Measurements from ENCODE around the gene PRR29. TPM values are rescaled to one million over a fixed set of nuclear protein-coding genes. Genes with fewer than 3 reads are reported as not detected.

Gene PRR29
- total RNA-seq, 1 donor from 2014 or later, result not detected

DNA sequence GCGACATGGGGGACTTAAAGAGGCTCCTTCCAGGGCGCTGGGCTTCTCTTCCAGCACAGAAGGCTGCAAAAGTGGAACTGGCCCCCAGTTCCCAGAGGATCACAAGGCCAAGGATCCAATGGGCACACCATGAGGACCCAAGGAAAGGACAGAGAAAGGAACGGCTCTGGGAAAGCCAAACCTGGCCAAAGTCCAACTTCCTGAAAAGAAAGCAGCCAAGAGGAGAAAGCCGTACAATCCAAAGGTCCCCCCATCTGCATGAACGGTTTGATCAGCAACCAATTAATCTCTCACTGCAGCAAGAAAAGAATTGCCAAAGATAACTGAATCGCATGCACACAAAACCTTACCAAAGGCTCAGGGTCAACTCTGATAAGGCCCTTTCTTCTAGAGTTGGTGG, 42.1 kb downstream of the PRR29 start:
- Mint-ChIP-seq H3K9me3 (no peaks in the 10 kb centered on the region), H3K4me3 (no peak overlapping the region), H3K4me1 (no peaks in the 10 kb centered on the region), H3K36me3 (ENCODE audit: low read depth) (peaks cover 17% of the 10 kb centered on the region), H3K27ac (no peak overlapping the region), H3K27me3 (no peaks in the 10 kb centered on the region)
- TF ChIP-seq, protein P1, sequence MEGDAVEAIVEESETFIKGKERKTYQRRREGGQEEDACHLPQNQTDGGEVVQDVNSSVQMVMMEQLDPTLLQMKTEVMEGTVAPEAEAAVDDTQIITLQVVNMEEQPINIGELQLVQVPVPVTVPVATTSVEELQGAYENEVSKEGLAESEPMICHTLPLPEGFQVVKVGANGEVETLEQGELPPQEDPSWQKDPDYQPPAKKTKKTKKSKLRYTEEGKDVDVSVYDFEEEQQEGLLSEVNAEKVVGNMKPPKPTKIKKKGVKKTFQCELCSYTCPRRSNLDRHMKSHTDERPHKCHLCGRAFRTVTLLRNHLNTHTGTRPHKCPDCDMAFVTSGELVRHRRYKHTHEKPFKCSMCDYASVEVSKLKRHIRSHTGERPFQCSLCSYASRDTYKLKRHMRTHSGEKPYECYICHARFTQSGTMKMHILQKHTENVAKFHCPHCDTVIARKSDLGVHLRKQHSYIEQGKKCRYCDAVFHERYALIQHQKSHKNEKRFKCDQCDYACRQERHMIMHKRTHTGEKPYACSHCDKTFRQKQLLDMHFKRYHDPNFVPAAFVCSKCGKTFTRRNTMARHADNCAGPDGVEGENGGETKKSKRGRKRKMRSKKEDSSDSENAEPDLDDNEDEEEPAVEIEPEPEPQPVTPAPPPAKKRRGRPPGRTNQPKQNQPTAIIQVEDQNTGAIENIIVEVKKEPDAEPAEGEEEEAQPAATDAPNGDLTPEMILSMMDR (IDR thresholded peaks at IDR 0.05), result no peak
- ChIA-PET POLR2A (no interaction called here), CTCF (no interaction called here)
- ATAC-seq (ENCODE audit: low read depth) (no peak), DNase-seq (no peak)
- intact Hi-C loops (cut with micrococcal nuclease), result no loop called here

DNA sequence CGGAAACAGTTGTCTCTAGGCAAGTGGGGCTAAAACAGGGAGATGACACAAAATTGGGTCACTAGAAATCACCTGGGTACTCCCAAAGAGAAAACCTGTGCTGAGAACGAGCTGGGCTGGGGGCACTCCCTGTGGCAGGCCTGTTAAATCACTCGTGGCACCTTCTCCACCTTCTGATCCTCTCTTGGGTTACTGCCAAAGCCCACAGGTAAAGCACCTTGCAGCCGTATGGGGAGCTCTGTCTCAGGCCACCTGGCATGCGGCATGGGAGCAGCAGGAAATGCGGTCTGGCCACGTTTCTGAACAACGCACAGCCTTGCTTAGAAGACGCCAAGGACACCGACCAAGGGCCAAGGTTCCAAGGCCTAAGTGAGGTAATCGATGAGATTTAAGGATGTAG, 43.8 kb downstream of the PRR29 start:
- Mint-ChIP-seq H3K4me3 (no peak overlapping the region), H3K9me3 (no peaks in the 10 kb centered on the region), H3K36me3 (ENCODE audit: low read depth) (peaks cover 31% of the 10 kb centered on the region), H3K4me1 (no peaks in the 10 kb centered on the region), H3K27ac (no peak overlapping the region), H3K27me3 (no peaks in the 10 kb centered on the region)
- ATAC-seq (ENCODE audit: low read depth), result no peak
- intact Hi-C loops (cut with micrococcal nuclease), result no loop called here
- CTCF ChIA-PET, result interaction anchor here (1.3 to 1.6 kb wide), 3 partner anchors 13 to 92 kb away, joined by 3 to 5 read pairs (median 4); no protein-coding TSS in a partner anchor
- DNase-seq, result no peak
- POLR2A ChIA-PET, result no interaction called here
- TF ChIP-seq, protein P1 (IDR thresholded peaks at IDR 0.05), result no peak

DNA sequence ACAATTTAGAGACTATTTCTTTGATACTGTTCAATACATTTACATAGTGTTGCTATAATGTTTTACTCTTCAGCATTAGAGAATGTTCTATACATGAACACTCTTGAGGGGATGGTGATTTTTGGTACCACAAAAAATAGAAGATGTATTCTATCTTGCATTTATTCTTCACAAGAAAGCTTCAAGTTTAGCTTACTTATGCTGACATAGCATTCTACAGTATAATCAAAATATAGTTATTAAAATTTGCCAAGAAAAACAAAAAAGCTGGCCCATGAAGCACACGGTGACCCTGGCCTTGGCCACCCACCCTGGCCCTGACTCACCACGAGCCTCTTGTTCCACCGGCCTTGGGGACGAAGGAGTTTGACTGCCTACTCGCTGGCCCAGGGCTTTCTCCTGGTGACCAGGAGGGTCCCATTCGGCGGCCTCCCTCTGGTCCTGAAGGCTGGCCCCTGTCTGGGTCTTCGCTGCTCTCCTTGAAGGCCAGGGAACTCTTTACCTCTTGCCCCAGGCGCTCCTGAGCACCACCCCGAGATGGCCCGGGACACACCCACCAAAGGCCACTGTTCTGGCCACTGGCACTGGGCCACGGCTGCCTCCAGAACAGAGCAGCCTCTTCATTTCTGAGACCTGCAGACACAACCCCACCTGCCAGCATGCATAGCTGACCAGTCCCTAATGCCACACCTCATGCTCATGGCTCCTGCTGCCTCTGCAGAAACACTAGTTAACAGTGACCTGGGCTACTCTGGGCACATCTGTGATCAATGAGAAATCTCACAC, 44.7 kb downstream of the PRR29 start:
- Mint-ChIP-seq H3K27ac (no peak overlapping the region), H3K4me1 (no peaks in the 10 kb centered on the region), H3K36me3 (ENCODE audit: low read depth) (peaks cover 31% of the 10 kb centered on the region), H3K9me3 (no peaks in the 10 kb centered on the region), H3K4me3 (no peak overlapping the region), H3K27me3 (no peaks in the 10 kb centered on the region)
- TF ChIP-seq, protein P1 (IDR thresholded peaks at IDR 0.05), result no peak
- CTCF ChIA-PET, result interaction anchor here (1.3 to 1.6 kb wide), 3 partner anchors 14 to 91 kb away, joined by 3 to 5 read pairs (median 4); no protein-coding TSS in a partner anchor
- intact Hi-C loops (cut with micrococcal nuclease), result no loop called here
- DNase-seq, result no peak
- POLR2A ChIA-PET, result interaction anchor here (0.9 kb wide), 1 partner anchor 20 kb away, joined by 3 read pairs; no protein-coding TSS in a partner anchor
- no peak for ATAC-seq (ENCODE audit: low read depth)

DNA sequence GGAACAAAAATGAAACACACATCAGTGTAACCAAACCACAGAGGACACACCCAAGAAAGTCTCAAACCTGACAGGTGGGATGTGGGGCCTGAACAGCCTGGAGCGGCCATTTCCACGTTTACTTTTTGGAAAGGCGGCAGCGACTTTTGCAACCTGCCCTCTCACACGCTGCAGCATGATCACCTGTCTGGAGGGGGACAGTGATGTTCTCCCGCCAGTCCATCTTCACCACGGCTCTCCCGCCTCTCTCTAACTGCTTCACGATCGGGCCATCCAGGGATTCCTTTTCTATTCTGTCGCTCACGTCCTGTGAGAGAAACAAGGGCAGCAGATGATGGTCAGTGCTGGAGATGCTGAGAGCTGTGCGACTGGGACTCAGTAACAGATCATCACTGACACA, 47.0 kb downstream of the PRR29 start:
- ChIA-PET CTCF (no interaction called here), POLR2A (no interaction called here)
- ATAC-seq (ENCODE audit: low read depth) (no peak), DNase-seq (no peak)
- H3K4me1 Mint-ChIP-seq, result no peaks in the 10 kb centered on the region
- no peak overlapping the region for H3K27ac Mint-ChIP-seq
- TF ChIP-seq, protein P1 (IDR thresholded peaks at IDR 0.05), result no peak
- H3K9me3 Mint-ChIP-seq, result no peaks in the 10 kb centered on the region
- peaks cover 35% of the 10 kb centered on the region for H3K36me3 Mint-ChIP-seq (ENCODE audit: low read depth)
- intact Hi-C loops (cut with micrococcal nuclease), result no loop called here
- H3K4me3 Mint-ChIP-seq, result no peak overlapping the region
- no peaks in the 10 kb centered on the region for H3K27me3 Mint-ChIP-seq

DNA sequence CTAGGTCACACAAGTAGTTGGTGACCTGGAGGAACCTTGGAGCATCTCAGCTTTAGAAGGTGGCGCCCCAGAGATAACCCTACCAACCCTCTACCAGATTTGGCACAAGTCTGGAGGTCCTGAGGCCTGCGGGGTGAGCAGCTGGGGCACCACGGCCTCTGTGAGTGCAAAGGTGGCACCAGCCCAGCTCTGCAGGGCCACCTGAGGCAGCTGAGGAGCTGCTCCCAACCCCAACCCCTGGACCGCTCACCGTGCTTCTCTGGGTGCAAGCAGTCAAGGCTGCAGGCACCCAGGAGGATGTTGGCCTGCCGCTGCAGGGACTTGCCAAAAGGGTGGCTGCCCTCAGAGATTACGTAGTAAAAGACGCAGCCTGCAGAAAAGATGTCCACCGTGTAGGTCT, 50.7 kb downstream of the PRR29 start:
- no peaks in the 10 kb centered on the region for H3K9me3 Mint-ChIP-seq
- no peak overlapping the region for H3K27ac Mint-ChIP-seq
- H3K36me3 Mint-ChIP-seq (ENCODE audit: low read depth), result peaks cover 39% of the 10 kb centered on the region
- no peaks in the 10 kb centered on the region for H3K27me3 Mint-ChIP-seq
- DNase-seq, result no peak
- ChIA-PET CTCF (no interaction called here), POLR2A (no interaction called here)
- H3K4me3 Mint-ChIP-seq, result no peak overlapping the region
- TF ChIP-seq, protein P1 (IDR thresholded peaks at IDR 0.05), result no peak
- intact Hi-C loops (cut with micrococcal nuclease), result no loop called here
- peaks cover 8% of the 10 kb centered on the region for H3K4me1 Mint-ChIP-seq
- no peak for ATAC-seq (ENCODE audit: low read depth)

All from activated B cell treated with CpG ODN at 0.5 μM for 24 hours (primary cell).